Prostate gland (tissue), 2 donors: ENCODE measurements around the gene PON3. TPM values are rescaled to one million over a fixed set of nuclear protein-coding genes. Genes with fewer than 3 reads are reported as not detected.

Source experiments
- DNase-seq: peaks from one replicate; pipeline ENCODE4 v3.0.0-alpha.2; 2019; ENCODE audit warnings: low spot score
- H3K27ac ChIP-seq, 2 donors: fragments of 200-600 bp; sonication (generic); 2 replicates each; pipeline ENCODE4 v1.5.1; 2017 to 2019
- H3K27me3 ChIP-seq: fragments of 200-600 bp; sonication (generic); replicated peaks from 2 replicates; pipeline ENCODE4 v1.5.1; 2019; ENCODE audit not compliant: insufficient read depth
- H3K36me3 ChIP-seq, 2 donors: fragments of 200-600 bp; sonication (generic); 1 replicate in 1 of 2; 2 replicates in 1 of 2; pipeline versions ENCODE4 v1.5.1 to v1.8.1; 2017 to 2019
- H3K4me1 ChIP-seq: fragments of 200-600 bp; sonication (generic); replicated peaks from 2 replicates; pipeline ENCODE4 v1.5.1; 2019
- H3K4me3 ChIP-seq, 2 donors: fragments of 200-600 bp; sonication (generic); 2 replicates each; pipeline ENCODE4 v1.5.1; 2017 to 2019
- H3K9me3 ChIP-seq: fragments of 200-600 bp; sonication (generic); 2 replicates; pipeline ENCODE4 v1.5.1; 2017
- CTCF ChIP-seq, 4 experiments: fragments of 200-600 bp in 2 of 4; fragments of 450-650 bp in 2 of 4; sonication (generic) in 2 of 4; IDR thresholded peaks; 1 replicate in 3 of 4; 2 replicates in 1 of 4; pipeline ENCODE4 v1.5.1; 2016 to 2019; ENCODE audit warnings: antibody characterized with exemption in 4 of 4, mild to moderate bottlenecking in 2 of 4, moderate library complexity in 2 of 4
- POLR2A ChIP-seq: fragments of 450-650 bp; IDR thresholded peaks from one replicate; pipeline ENCODE4 v1.6.1; 2016; ENCODE audit warnings: antibody characterized with exemption, mild to moderate bottlenecking
- POLR2AphosphoS5 ChIP-seq: sonication (generic); formaldehyde crosslinking; IDR thresholded peaks from one replicate; pipeline ENCODE4 v1.6.1; 2017; ENCODE audit warnings: antibody characterized with exemption
- WGBS: methylation state at CpG from one replicate; pipeline ENCODE4 v1.1.5; 2018; 5-methylcytosine and 5-hydroxymethylcytosine counted together
- intact Hi-C: fragments of 100-400 bp; cut with DNase I; formaldehyde crosslinking; loops from one replicate; pipeline ENCODE4 v1.14.2; 2022
- total RNA-seq, 2 donors: library from RNA; depleted of rRNA; stranded (reverse); fragments of >200 nt; gene quantifications; one replicate each; pipeline ENCODE4 v1.1.0, GENCODE V29; 2016

Gene PON3
- total RNA-seq: 1 to 10 TPM; 1.9 to 9.5 TPM

- H3K27ac ChIP-seq: no peak within 1 kb of the TSS
- no peak for DNase-seq
- WGBS: 12% methylated on average over 63 of the region's 68 CpGs
- no peaks in the 10 kb centered on the region for H3K4me1 ChIP-seq
- no peaks in the 10 kb centered on the region for H3K9me3 ChIP-seq
- intact Hi-C loops: no loop called here
- TF ChIP-seq POLR2AphosphoS5 (no peak), CTCF (IDR thresholded peaks at IDR 0.05) (no peak), POLR2A (no peak)
- H3K36me3 ChIP-seq: no peaks in the 10 kb centered on the region
- H3K4me3 ChIP-seq: peak within 1 kb of the TSS; percentile 9 to 33
- H3K27me3 ChIP-seq: no peaks in the 10 kb centered on the region
These were observed at the start of gene PON3 for GRCh38 chr7:95396136-95397032. PON3 (minus strand) TSS chr7:95396375; CDS start chr7:95396350, 25 bp downstream.

GRCh38 chr7:95444796-95445195 is 48.6 kb upstream of the PON3 start:
- no peak overlapping the region for H3K4me3 ChIP-seq
- WGBS: 76% methylated on average over 2 of the region's 2 CpGs
- intact Hi-C loops: no loop called here
- no peak overlapping the region for H3K27ac ChIP-seq
- no peaks in the 10 kb centered on the region for H3K36me3 ChIP-seq
- H3K4me1 ChIP-seq: no peaks in the 10 kb centered on the region
- no peak for DNase-seq
- TF ChIP-seq CTCF (IDR thresholded peaks at IDR 0.05): no peak
- no peak for TF ChIP-seq POLR2AphosphoS5
- no peak for TF ChIP-seq POLR2A
- no peaks in the 10 kb centered on the region for H3K27me3 ChIP-seq
- no peaks in the 10 kb centered on the region for H3K9me3 ChIP-seq

- Histone ChIP-seq H3K36me3 (no peaks in the 10 kb centered on the region), H3K27me3 (no peaks in the 10 kb centered on the region), H3K4me3 (no peak overlapping the region), H3K27ac (no peak overlapping the region), H3K9me3 (no peaks in the 10 kb centered on the region), H3K4me1 (no peaks in the 10 kb centered on the region)
- WGBS: 81% methylated on average over 7 of the region's 7 CpGs
- no peak for DNase-seq
- TF ChIP-seq CTCF (IDR thresholded peaks at IDR 0.05): no peak
- intact Hi-C loops: no loop called here
These were observed 45.1 kb upstream of the PON3 start for GRCh38 chr7:95441042-95441823.

GRCh38 chr7:95440394-95441038 is 44.3 kb upstream of the PON3 start:
- no peaks in the 10 kb centered on the region for H3K36me3 ChIP-seq
- DNase-seq: no peak
- H3K4me1 ChIP-seq: no peaks in the 10 kb centered on the region
- no peak overlapping the region for H3K4me3 ChIP-seq
- intact Hi-C loops: no loop called here
- no peak overlapping the region for H3K27ac ChIP-seq
- TF ChIP-seq POLR2AphosphoS5 (no peak), CTCF (IDR thresholded peaks at IDR 0.05) (no peak), POLR2A (no peak)
- no peaks in the 10 kb centered on the region for H3K27me3 ChIP-seq
- 93% methylated on average over 3 of the region's 3 CpGs for WGBS
- no peaks in the 10 kb centered on the region for H3K9me3 ChIP-seq
